Thyroid gland (tissue), 4 donors: ENCODE results near the gene TEX261.

Experiments used
- POLR2A ChIP-seq, 2 donors: fragments of 450-650 bp; IDR thresholded peaks; one replicate each; pipeline ENCODE4 v1.6.1; 2017; ENCODE audit warnings: antibody characterized with exemption in 2 of 2, mild to moderate bottlenecking in 2 of 2, moderate library complexity in 1 of 2
- TF ChIP-seq, protein P1 (sequence below), 6 experiments: fragments of 200-600 bp in 3 of 6; fragments of 450-650 bp in 3 of 6; sonication (generic) in 3 of 6; IDR thresholded peaks; one replicate each; pipeline ENCODE4 v1.5.1; 2016 to 2019; ENCODE audit warnings: antibody characterized with exemption in 6 of 6, mild to moderate bottlenecking in 2 of 6, inconsistent platforms in 1 of 6, moderate library complexity in 1 of 6

DNA sequence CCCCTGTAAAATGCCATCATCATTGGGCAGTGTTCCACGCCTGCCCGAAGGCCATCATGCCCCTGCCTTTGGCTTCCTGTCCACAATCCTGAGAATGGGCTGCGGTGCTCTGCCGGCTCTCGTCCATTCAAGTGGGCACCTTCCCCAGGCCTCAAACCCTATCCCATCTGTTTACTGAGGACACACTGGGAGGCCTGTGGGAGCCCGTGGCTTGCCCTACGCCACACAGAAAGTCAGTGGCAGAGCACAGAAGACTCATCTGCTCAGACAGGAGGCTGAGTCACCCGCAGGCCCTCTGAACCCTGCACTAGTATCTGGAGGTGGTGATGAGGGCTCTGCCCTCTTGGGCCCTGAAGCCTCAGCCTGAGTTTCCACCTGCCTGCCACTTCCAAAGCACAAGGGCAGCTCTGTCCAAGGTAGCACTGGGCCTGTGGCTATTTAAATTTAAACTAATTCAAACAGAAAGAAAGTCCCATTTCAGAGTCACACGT, 35.4 kb downstream of the TEX261 start:
- TF ChIP-seq, protein P1, sequence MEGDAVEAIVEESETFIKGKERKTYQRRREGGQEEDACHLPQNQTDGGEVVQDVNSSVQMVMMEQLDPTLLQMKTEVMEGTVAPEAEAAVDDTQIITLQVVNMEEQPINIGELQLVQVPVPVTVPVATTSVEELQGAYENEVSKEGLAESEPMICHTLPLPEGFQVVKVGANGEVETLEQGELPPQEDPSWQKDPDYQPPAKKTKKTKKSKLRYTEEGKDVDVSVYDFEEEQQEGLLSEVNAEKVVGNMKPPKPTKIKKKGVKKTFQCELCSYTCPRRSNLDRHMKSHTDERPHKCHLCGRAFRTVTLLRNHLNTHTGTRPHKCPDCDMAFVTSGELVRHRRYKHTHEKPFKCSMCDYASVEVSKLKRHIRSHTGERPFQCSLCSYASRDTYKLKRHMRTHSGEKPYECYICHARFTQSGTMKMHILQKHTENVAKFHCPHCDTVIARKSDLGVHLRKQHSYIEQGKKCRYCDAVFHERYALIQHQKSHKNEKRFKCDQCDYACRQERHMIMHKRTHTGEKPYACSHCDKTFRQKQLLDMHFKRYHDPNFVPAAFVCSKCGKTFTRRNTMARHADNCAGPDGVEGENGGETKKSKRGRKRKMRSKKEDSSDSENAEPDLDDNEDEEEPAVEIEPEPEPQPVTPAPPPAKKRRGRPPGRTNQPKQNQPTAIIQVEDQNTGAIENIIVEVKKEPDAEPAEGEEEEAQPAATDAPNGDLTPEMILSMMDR (IDR thresholded peaks at IDR 0.05) = no peak
- TF ChIP-seq POLR2A (IDR thresholded peaks at IDR 0.05) = no peak
